Measurements from ENCODE around the gene C22orf39.

GRCh38 chr22:19394274-19395050 lies 53.0 kb downstream of the C22orf39 start:
- no peak for TF ChIP-seq CTCF (conservative IDR thresholded peaks at IDR 0.05; ENCODE audit: low read length)
- no peak for TF ChIP-seq EZH2phosphoT487 (IDR thresholded peaks at IDR 0.05; ENCODE audit: borderline replicate concordance, low read depth, low read length)

Measured in OCI-LY7 (cell line).